IMR-90 (cell line): ENCODE results near the gene H2BK1. TPM values are rescaled to one million over a fixed set of nuclear protein-coding genes. Genes with fewer than 3 reads are reported as not detected.
A peak's percentile ranks its signal among the peaks of the same experiment; 100 is the strongest.

Experiments used
- ATAC-seq: fragments of 200-7000 bp; cut with Tn5 transposase; 2 replicates; pipeline ENCODE4 v1.9.1; 2020; ENCODE audit warnings: low read depth, mild to moderate bottlenecking, moderate library complexity
- BruUV-seq: library from RNA; stranded (reverse); fragments of 400-500 nt; replicated peaks from 2 replicates; lab custom pipeline; 2021; lab: Mats Ljungman, UMichigan
- CTCF ChIA-PET: fragments of 300-600 bp; formaldehyde crosslinking; extraction: SDS; loops from one replicate; lab custom pipeline; 2021; ENCODE audit warnings: antibody characterized with exemption; lab: Yijun Ruan, JAX
- POLR2A ChIA-PET: fragments of 300-600 bp; sonication (Branson Sonifier 250); formaldehyde crosslinking; loops from one replicate; lab custom pipeline; 2022; ENCODE audit warnings: antibody characterized with exemption; ENCODE audit not compliant: unreplicated experiment; lab: Charles Lee
- DNase-seq: peaks from one replicate; pipeline ENCODE4 v3.0.0; 2013
- H2AFZ ChIP-seq: replicated peaks from 2 replicates; pipeline ENCODE3; 2013; ENCODE audit warnings: low read length, mild to moderate bottlenecking; ENCODE audit not compliant: poor library complexity
- H2AK5ac ChIP-seq: 2 replicates; pipeline ENCODE4 v1.6.1; 2013; ENCODE audit warnings: low read depth, low read length, inconsistent platforms
- H2AK9ac ChIP-seq: replicated peaks from 2 replicates; pipeline ENCODE3; 2013; ENCODE audit warnings: mild to moderate bottlenecking, low read depth, low read length, moderate library complexity; ENCODE audit not compliant: poor library complexity
- H2BK120ac ChIP-seq: 2 replicates; pipeline ENCODE4 v1.6.1; 2013; ENCODE audit warnings: low read depth, low read length, inconsistent platforms
- H2BK15ac ChIP-seq: 3 replicates; pipeline ENCODE4 v1.6.1; 2013; ENCODE audit warnings: low read depth, low read length, inconsistent platforms
- H2BK20ac ChIP-seq: 2 replicates; pipeline ENCODE4 v1.6.1; 2013; ENCODE audit warnings: low read depth, mild to moderate bottlenecking, inconsistent platforms, low read length, moderate library complexity
- H2BK5ac ChIP-seq: 2 replicates; pipeline ENCODE4 v1.6.1; 2013; ENCODE audit warnings: mild to moderate bottlenecking, low read depth, low read length, inconsistent platforms; ENCODE audit not compliant: poor library complexity, severe bottlenecking
- H3K14ac ChIP-seq: replicated peaks from 2 replicates; pipeline ENCODE4 v1.6.1; 2013; ENCODE audit warnings: low read depth, low read length, inconsistent platforms
- H3K18ac ChIP-seq: 2 replicates; pipeline ENCODE4 v1.6.1; 2013; ENCODE audit warnings: low read depth, low read length, control low read depth
- H3K23ac ChIP-seq: 2 replicates; pipeline ENCODE4 v1.6.1; 2013; ENCODE audit warnings: low read depth, low read length, inconsistent platforms
- H3K27ac ChIP-seq: 2 replicates; pipeline ENCODE4 v1.5.1; 2013; ENCODE audit warnings: mild to moderate bottlenecking, control low read depth, low read length; ENCODE audit not compliant: insufficient read depth
- H3K27me3 ChIP-seq: 2 replicates; pipeline ENCODE4 v1.6.1; 2013; ENCODE audit warnings: low read length; ENCODE audit not compliant: control insufficient read depth, insufficient read depth
- H3K36me3 ChIP-seq: 2 replicates; pipeline ENCODE4 v1.6.1; 2013; ENCODE audit warnings: low read length, mixed read lengths; ENCODE audit not compliant: control insufficient read depth, insufficient read depth
- H3K4ac ChIP-seq: 2 replicates; pipeline ENCODE4 v1.6.1; 2013; ENCODE audit warnings: low read depth, low read length, inconsistent platforms
- H3K4me1 ChIP-seq: 2 replicates; pipeline ENCODE4 v1.6.1; 2013; ENCODE audit warnings: low read length, mixed read lengths; ENCODE audit not compliant: control insufficient read depth, insufficient read depth
- H3K4me2 ChIP-seq: 2 replicates; pipeline ENCODE4 v1.6.1; 2013; ENCODE audit warnings: low read depth, mild to moderate bottlenecking, control low read depth, low read length, moderate library complexity
- H3K4me3 ChIP-seq: 2 replicates; pipeline ENCODE4 v1.5.1; 2013; ENCODE audit warnings: low read depth, mild to moderate bottlenecking, control low read depth, low read length, moderate library complexity; ENCODE audit not compliant: insufficient read depth
- H3K56ac ChIP-seq: 2 replicates; pipeline ENCODE4 v1.6.1; 2013; ENCODE audit warnings: low read length, inconsistent platforms; ENCODE audit not compliant: insufficient read depth; ENCODE audit errors: extremely low read depth
- H3K79me1 ChIP-seq, 2 experiments: 2 replicates each; pipeline ENCODE4 v1.6.1; 2013; ENCODE audit warnings: low read length in 2 of 2, inconsistent platforms in 1 of 2, low read depth in 1 of 2
- H3K9ac ChIP-seq: 2 replicates; pipeline ENCODE4 v1.6.1; 2013; ENCODE audit warnings: low read depth, low read length, control low read depth
- H3K9me1 ChIP-seq: 2 replicates; pipeline ENCODE4 v1.6.1; 2013; ENCODE audit warnings: low read length, inconsistent platforms; ENCODE audit not compliant: insufficient read depth
- H3K9me3 ChIP-seq: 2 replicates; pipeline ENCODE4 v1.6.1; 2013; ENCODE audit warnings: low read length; ENCODE audit not compliant: control insufficient read depth, insufficient read depth
- H4K20me1 ChIP-seq: 2 replicates; pipeline ENCODE4 v1.6.1; 2013; ENCODE audit warnings: low read length, inconsistent platforms; ENCODE audit not compliant: insufficient read depth
- H4K5ac ChIP-seq: 2 replicates; pipeline ENCODE4 v1.6.1; 2013; ENCODE audit warnings: mild to moderate bottlenecking, low read depth, low read length, control low read depth
- H4K8ac ChIP-seq, 2 experiments: 2 replicates each; pipeline ENCODE4 v1.6.1; 2013; ENCODE audit warnings: low read depth in 2 of 2, low read length in 2 of 2, control low read depth in 1 of 2, inconsistent platforms in 1 of 2
- H4K91ac ChIP-seq: 2 replicates; pipeline ENCODE4 v1.6.1; 2013; ENCODE audit warnings: low read depth, low read length, inconsistent platforms; ENCODE audit not compliant: insufficient read depth
- BHLHE40 ChIP-seq: fragments of 150-350 bp; IDR thresholded peaks from 2 replicates; pipeline ENCODE4 v1.6.1; 2016; ENCODE audit warnings: mild to moderate bottlenecking, low read depth, low read length
- MAFK ChIP-seq: IDR thresholded peaks from 2 replicates; pipeline ENCODE4 v1.6.1; 2012; ENCODE audit warnings: low read depth, low read length, improper control_type of control experiment
- MXI1 ChIP-seq: IDR thresholded peaks from 2 replicates; pipeline ENCODE4 v1.6.1; 2012; ENCODE audit warnings: low read depth, mild to moderate bottlenecking, low read length, moderate library complexity, borderline replicate concordance
- POLR2A ChIP-seq: IDR thresholded peaks from 2 replicates; pipeline ENCODE4 v1.6.1; 2012; ENCODE audit warnings: mild to moderate bottlenecking, low read depth, low read length
- RCOR1 ChIP-seq: IDR thresholded peaks from 2 replicates; pipeline ENCODE4 v1.6.1; 2012; ENCODE audit warnings: mild to moderate bottlenecking, low read length, improper control_type of control experiment; ENCODE audit not compliant: insufficient replicate concordance
- RFX5 ChIP-seq: IDR thresholded peaks from 2 replicates; pipeline ENCODE4 v1.8.0; 2012; ENCODE audit warnings: low read depth, mild to moderate bottlenecking, low read length, moderate library complexity
- WGBS, 2 experiments: methylation state at CpG; one replicate each; pipeline versions ENCODE4 v1.1.5 to v1.1.7; 2013; ENCODE audit warnings: missing lambda C conversion rate in 2 of 2; ENCODE audit not compliant: insufficient read length in 1 of 2; ENCODE audit errors: extremely low coverage in 2 of 2; 5-methylcytosine and 5-hydroxymethylcytosine counted together
- dilution Hi-C: fragments of 300-500 bp; cut with HindIII; formaldehyde crosslinking; loops from one replicate; pipeline ENCODE4 v1.14.3; 2018; ENCODE audit warnings: low sequenced_read_pairs; ENCODE audit not compliant: unreplicated experiment
- in situ Hi-C: fragments of 300-500 bp; cut with MboI; formaldehyde crosslinking; loops from 3 replicates; pipeline ENCODE4 v1.14.3; 2019; ENCODE audit warnings: low sequenced_read_pairs, inconsistent platforms, mixed read lengths
- intact Hi-C: fragments of 100-400 bp; cut with micrococcal nuclease; formaldehyde crosslinking; loops from 2 replicates; pipeline ENCODE4 v1.10.0; 2022
- polyA plus RNA-seq, 3 experiments: library from polyadenylated mRNA; depleted of rRNA; stranded (reverse); fragments of >200 nt; gene quantifications; 2 replicates each; pipeline ENCODE4 v1.2.3, GENCODE V29; 2012; ENCODE audit warnings: low replicate concordance in 1 of 3
- total RNA-seq: library from RNA; depleted of rRNA; stranded (reverse); fragments of >200 nt; gene quantifications from 2 replicates; pipeline ENCODE4 v1.2.3, GENCODE V29; 2012
- TF ChIP-seq, protein P1 (sequence below): fragments of 150-350 bp; IDR thresholded peaks from 2 replicates; pipeline ENCODE4 v1.6.1; 2017; ENCODE audit warnings: mild to moderate bottlenecking, antibody characterized with exemption, low read length, low read depth
- TF ChIP-seq, protein P2 (sequence below): fragments of 150-350 bp; IDR thresholded peaks from 2 replicates; pipeline ENCODE4 v1.6.1; 2016; ENCODE audit warnings: low read depth, mild to moderate bottlenecking, low read length, moderate library complexity, borderline replicate concordance

H2BK1 gene
- total and polyA plus RNA-seq, 2 of the 4 experiments (the other 2 are of a cell fraction), result not detected

DNA sequence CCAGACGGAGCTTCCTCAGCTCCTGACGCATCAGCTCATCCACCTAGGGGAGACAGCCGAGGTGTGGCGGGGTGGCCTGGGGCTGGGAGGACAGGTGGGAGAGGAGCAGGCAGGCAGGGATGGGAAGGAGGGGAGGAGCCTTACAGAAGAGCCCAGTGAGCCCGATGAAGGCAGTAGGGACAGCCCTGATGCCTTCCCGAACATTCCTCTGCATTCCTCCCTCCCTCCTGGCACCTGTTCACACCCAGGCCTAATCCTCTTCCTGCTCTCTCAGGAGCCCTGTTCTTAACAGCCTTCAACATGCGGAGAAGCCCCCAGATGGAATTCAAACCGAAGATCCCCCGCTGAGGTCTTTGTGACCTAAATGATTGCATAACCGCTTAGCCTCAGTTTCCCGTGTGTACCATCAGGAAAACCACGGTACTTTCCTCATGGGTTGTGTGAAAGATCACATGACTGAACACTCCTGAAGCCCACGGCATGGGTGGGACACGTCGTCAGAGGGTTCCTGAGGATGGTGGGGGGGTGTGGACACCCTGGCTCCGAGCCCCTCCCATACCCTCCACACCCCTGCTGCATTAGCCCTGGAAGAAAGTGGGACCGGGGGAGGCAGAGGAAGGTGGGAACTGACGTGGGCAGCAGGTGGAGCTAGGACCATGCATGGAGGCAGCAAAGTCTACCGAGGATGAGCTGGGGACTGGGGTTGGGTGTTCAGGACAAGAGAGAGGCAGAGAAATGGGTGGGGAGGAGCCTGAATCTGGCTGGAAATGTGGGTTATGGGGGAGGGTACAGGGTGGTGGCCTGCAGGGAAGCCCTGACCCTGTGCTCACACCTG is 14.5 kb downstream of the H2BK1 start:
- in situ Hi-C loops (no loop called here), dilution Hi-C loops (no loop called here), intact Hi-C loops (no loop called here)
- H3K56ac ChIP-seq, result no peak overlapping the region
- H2BK5ac ChIP-seq, result no peak overlapping the region
- no peak overlapping the region for H3K4ac ChIP-seq
- 66% methylated on average over 3 of the region's 19 CpGs; no CpG with 5 or more reads in 1 of the 2 experiments for WGBS, 2 experiments
- H3K36me3 ChIP-seq, result no peaks in the 10 kb centered on the region
- no peak overlapping the region for H2BK20ac ChIP-seq
- no peak overlapping the region for H2BK120ac ChIP-seq
- no peaks in the 10 kb centered on the region for H3K9me1 ChIP-seq
- H3K4me3 ChIP-seq, result no peak overlapping the region
- H3K79me1 ChIP-seq, result no peaks in the 10 kb centered on the region
- H4K20me1 ChIP-seq, result no peaks in the 10 kb centered on the region
- no peak for DNase-seq
- no TSS peak for BruUV-seq
- POLR2A ChIA-PET, result no interaction called here
- no peak for ATAC-seq
- no peak overlapping the region for H3K27ac ChIP-seq
- H3K14ac ChIP-seq, result no peak overlapping the region
- no peak overlapping the region for H2BK15ac ChIP-seq
- H3K9ac ChIP-seq, result no peak overlapping the region
- H4K8ac ChIP-seq, result no peak overlapping the region
- H3K18ac ChIP-seq, result no peak overlapping the region
- peak overlapping the region; percentile 58 for H2AFZ ChIP-seq
- H3K23ac ChIP-seq, result no peak overlapping the region
- CTCF ChIA-PET, result no interaction called here
- H3K4me2 ChIP-seq, result no peak overlapping the region
- H2AK5ac ChIP-seq, result no peak overlapping the region
- H3K27me3 ChIP-seq, result peaks cover 92% of the 10 kb centered on the region
- H4K91ac ChIP-seq, result no peak overlapping the region
- H3K4me1 ChIP-seq, result no peaks in the 10 kb centered on the region
- TF ChIP-seq RCOR1 (no peak), RFX5 (no peak), POLR2A (no peak), MAFK (no peak), BHLHE40 (no peak), MXI1 (no peak)
- TF ChIP-seq, protein P1, sequence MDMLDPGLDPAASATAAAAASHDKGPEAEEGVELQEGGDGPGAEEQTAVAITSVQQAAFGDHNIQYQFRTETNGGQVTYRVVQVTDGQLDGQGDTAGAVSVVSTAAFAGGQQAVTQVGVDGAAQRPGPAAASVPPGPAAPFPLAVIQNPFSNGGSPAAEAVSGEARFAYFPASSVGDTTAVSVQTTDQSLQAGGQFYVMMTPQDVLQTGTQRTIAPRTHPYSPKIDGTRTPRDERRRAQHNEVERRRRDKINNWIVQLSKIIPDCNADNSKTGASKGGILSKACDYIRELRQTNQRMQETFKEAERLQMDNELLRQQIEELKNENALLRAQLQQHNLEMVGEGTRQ, result no peak
- TF ChIP-seq, protein P2, sequence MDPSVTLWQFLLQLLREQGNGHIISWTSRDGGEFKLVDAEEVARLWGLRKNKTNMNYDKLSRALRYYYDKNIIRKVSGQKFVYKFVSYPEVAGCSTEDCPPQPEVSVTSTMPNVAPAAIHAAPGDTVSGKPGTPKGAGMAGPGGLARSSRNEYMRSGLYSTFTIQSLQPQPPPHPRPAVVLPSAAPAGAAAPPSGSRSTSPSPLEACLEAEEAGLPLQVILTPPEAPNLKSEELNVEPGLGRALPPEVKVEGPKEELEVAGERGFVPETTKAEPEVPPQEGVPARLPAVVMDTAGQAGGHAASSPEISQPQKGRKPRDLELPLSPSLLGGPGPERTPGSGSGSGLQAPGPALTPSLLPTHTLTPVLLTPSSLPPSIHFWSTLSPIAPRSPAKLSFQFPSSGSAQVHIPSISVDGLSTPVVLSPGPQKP, result no peak
- no peaks in the 10 kb centered on the region for H3K9me3 ChIP-seq
- no peak overlapping the region for H2AK9ac ChIP-seq
- H4K5ac ChIP-seq, result no peak overlapping the region
